Osteocyte (in vitro differentiated cells): ENCODE data around the gene CTNS. TPM values are rescaled to one million over a fixed set of nuclear protein-coding genes. Genes with fewer than 3 reads are reported as not detected.

Experiments
- DNase-seq: peaks from one replicate; pipeline ENCODE4 v3.0.0; 2021; ENCODE audit warnings: mixed read lengths; ENCODE audit not compliant: unreplicated experiment; ENCODE audit errors: extremely low spot score
- H3K27ac Mint-ChIP-seq: one replicate; pipeline ENCODE4 v1.8.0; 2021; ENCODE audit warnings: mild to moderate bottlenecking, mixed read lengths; ENCODE audit not compliant: unreplicated experiment
- H3K27me3 Mint-ChIP-seq: one replicate; pipeline ENCODE4 v1.8.0; 2021; ENCODE audit warnings: mixed read lengths; ENCODE audit not compliant: unreplicated experiment
- H3K36me3 Mint-ChIP-seq: one replicate; pipeline ENCODE4 v1.8.0; 2021; ENCODE audit warnings: mixed read lengths; ENCODE audit not compliant: unreplicated experiment
- H3K4me1 Mint-ChIP-seq: one replicate; pipeline ENCODE4 v1.8.0; 2021; ENCODE audit warnings: mixed read lengths; ENCODE audit not compliant: unreplicated experiment
- H3K4me3 Mint-ChIP-seq: one replicate; pipeline ENCODE4 v1.8.0; 2021; ENCODE audit warnings: mild to moderate bottlenecking, moderate library complexity, mixed read lengths; ENCODE audit not compliant: unreplicated experiment
- H3K9me3 Mint-ChIP-seq: one replicate; pipeline ENCODE4 v1.8.0; 2021; ENCODE audit warnings: mixed read lengths; ENCODE audit not compliant: unreplicated experiment
- CTCF ChIP-seq: fragments of 200-600 bp; sonication (generic); IDR thresholded peaks from 2 replicates; pipeline ENCODE4 v1.5.0; 2021; ENCODE audit warnings: antibody characterized with exemption, mild to moderate bottlenecking, moderate library complexity
- total RNA-seq: library from RNA; stranded (reverse); gene quantifications from 2 replicates; pipeline ENCODE4 v1.2.1, GENCODE V29; 2021

The CTNS gene
- total RNA-seq, 1 donor from 2014 or later: 23.8 TPM

DNA sequence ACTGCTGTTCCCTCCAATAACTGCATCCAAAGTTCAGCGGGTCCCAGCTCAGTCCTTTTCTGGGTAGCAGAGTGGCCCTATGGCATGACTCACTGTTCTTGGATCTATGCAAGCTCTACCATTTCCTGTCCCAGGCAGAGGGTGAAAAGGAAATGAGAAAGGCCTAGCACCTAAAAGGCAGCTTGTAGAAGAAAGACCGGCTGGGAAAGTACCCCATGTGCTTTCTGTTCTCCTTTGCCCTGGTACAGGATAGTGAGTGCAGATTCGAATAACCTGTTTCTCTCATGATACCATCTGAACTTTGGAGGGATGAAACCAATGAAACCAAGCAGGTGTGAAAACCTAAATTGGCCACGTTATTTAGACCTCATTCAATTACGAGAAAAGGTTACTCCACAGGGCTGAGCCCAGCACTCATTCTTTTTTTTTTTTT is 74.4 kb downstream of the CTNS start:
- Mint-ChIP-seq H3K4me3 (no peak overlapping the region), H3K27ac (no peak overlapping the region), H3K9me3 (no peaks in the 10 kb centered on the region), H3K4me1 (no peaks in the 10 kb centered on the region), H3K36me3 (peaks cover 22% of the 10 kb centered on the region), H3K27me3 (no peaks in the 10 kb centered on the region)
- no peak for DNase-seq
- no peak for TF ChIP-seq CTCF

Other genes with a start within 250 kb of the CTNS start
- gene OR1E1, start 238.3 kb upstream of the CTNS start, total RNA-seq: not detected in 2 replicates
- not detected in 2 replicates for gene OR3A3, start 225.4 kb upstream of the CTNS start, total RNA-seq
- not detected in 2 replicates for gene OR1E2, start 202.9 kb upstream of the CTNS start, total RNA-seq
- not detected in 2 replicates for gene SPATA22, start 164.9 kb upstream of the CTNS start, total RNA-seq
- gene ASPA, start 160.8 kb upstream of the CTNS start, total RNA-seq: not detected in 2 replicates
- 0.08 and 0.50 TPM in 2 replicates for gene TRPV3, start 78.9 kb upstream of the CTNS start, total RNA-seq
- gene TRPV1, start 27.3 kb upstream of the CTNS start, total RNA-seq: 4.0 and 4.5 TPM in 2 replicates
- gene SHPK, start 510 bp upstream of the CTNS start, total RNA-seq: 8.5 and 9.8 TPM in 2 replicates
- 149 TPM in 2 replicates for gene TAX1BP3, start 31.8 kb downstream of the CTNS start, total RNA-seq
- gene EMC6, start 32.1 kb downstream of the CTNS start, total RNA-seq: 37.0 and 43.8 TPM in 2 replicates
- 0.34 and 0.43 TPM in 2 replicates for gene P2RX5, start 59.4 kb downstream of the CTNS start, total RNA-seq
- 1.9 and 2.6 TPM in 2 replicates for gene HASPIN, start 87.1 kb downstream of the CTNS start, total RNA-seq
- gene ITGAE, start 164.4 kb downstream of the CTNS start, total RNA-seq: 24.5 and 25.3 TPM in 2 replicates
- gene NCBP3, start 209.5 kb downstream of the CTNS start, total RNA-seq: 44.4 and 45.8 TPM in 2 replicates